ENCODE results near the gene SMCO3.

The SMCO3 gene

DNA sequence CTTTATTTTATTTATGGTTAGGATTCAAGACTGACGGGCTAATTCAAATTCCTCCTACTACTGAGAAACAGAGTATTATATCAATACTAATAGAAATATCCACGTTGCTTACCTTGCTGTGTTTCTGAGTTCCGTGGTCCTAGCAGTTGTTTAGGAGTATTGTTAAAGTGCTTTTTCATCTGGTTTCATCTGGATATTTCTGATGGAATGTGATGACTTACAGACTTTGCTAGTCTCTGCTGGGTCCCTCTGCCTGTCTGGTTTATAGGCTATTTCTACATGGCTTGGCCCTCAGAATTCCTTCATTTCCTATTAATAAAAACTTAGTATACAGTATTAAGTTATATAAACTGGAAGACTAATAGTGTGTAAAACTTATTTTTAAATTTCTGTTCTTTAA is at the start of gene SMCO3:
SMCO3 (minus strand) TSS at position 169 of the 400 bp plus-strand sequence. CDS start 7,502 bp downstream, outside the sequence.
- TF ChIP-seq, protein P1, sequence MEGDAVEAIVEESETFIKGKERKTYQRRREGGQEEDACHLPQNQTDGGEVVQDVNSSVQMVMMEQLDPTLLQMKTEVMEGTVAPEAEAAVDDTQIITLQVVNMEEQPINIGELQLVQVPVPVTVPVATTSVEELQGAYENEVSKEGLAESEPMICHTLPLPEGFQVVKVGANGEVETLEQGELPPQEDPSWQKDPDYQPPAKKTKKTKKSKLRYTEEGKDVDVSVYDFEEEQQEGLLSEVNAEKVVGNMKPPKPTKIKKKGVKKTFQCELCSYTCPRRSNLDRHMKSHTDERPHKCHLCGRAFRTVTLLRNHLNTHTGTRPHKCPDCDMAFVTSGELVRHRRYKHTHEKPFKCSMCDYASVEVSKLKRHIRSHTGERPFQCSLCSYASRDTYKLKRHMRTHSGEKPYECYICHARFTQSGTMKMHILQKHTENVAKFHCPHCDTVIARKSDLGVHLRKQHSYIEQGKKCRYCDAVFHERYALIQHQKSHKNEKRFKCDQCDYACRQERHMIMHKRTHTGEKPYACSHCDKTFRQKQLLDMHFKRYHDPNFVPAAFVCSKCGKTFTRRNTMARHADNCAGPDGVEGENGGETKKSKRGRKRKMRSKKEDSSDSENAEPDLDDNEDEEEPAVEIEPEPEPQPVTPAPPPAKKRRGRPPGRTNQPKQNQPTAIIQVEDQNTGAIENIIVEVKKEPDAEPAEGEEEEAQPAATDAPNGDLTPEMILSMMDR (IDR thresholded peaks at IDR 0.05; ENCODE audit: insufficient read depth, low read depth, low read length, missing control alignments), result no peak
- DNase-seq (ENCODE audit: low read depth), result no peak
- no peak within 1 kb of the TSS for H3K4me3 ChIP-seq (ENCODE audit: low read length)

DNA sequence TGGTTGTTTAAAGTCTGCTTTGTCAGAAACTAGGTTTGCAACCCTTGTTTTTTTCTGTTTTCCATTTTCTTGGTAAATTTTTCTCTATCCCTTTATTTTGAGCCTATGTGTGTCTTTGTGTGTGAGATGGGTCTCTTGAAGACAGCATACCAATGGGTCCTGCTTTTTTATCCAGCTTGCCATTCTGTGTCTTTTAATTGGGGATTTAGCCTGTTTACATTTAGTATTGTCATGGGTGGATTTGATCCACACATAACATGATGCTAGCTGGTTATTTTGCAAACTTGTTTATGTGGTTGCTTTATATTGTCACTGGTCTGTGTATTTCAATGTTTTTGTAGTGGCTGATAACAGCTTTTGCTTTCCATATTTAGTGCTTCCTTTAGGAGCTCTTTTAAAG is 46.5 kb upstream of the SMCO3 start:
- TF ChIP-seq, protein P1 (IDR thresholded peaks at IDR 0.05; ENCODE audit: insufficient read depth, low read depth, low read length, missing control alignments), result no peak
- no peak overlapping the region for H3K4me3 ChIP-seq (ENCODE audit: low read length)
- DNase-seq (ENCODE audit: low read depth), result no peak

DNA sequence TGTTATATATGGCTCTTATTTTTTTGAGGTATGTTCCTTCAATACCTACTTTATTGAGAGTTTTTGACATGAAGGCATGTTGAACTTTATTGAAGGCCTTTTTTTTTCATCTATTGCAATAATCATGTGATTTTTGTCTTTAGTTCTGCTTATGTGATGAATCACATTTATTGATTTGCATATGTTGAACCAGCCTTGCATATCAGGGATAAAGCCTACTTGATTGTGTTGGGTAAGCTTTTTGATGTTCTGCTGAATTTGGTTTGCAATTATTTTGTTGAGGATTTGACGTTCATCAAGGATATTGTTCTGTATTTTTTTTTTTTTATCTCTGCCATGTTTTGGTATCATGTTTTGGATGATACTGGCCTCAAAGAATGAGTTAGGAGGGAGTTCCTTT is 44.5 kb upstream of the SMCO3 start:
- TF ChIP-seq, protein P1 (IDR thresholded peaks at IDR 0.05; ENCODE audit: insufficient read depth, low read depth, low read length, missing control alignments), result no peak
- no peak overlapping the region for H3K4me3 ChIP-seq (ENCODE audit: low read length)

DNA sequence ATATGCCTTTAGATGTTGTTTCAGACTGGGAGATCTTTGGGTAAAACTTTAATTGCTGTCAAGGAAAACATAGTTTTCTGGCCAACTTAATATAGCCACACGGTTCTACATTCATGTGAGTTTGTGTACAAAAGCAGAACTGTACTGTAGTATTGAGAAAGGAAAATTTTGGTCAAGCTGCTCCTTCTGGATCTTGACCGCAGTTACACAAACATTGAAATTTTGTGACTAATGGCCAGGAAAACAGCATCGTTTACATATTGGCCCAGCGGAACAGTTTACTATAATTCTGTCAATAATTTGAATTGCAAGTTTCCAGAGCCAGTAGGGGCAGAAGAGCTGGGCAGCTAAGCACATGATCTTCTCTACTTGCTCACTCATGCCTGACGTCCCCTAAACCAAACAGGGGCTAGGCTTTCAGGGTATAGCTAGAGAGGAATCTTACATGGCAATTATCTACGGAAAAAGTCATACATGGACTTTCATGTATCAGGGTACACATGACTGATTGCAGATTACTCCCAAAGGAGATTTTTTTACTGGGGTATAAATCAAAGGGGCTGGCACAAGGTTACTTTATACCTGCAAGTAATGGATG is 40.7 kb upstream of the SMCO3 start:
- DNase-seq (ENCODE audit: low read depth), result no peak
- no peak overlapping the region for H3K4me3 ChIP-seq (ENCODE audit: low read length)
- TF ChIP-seq, protein P1 (IDR thresholded peaks at IDR 0.05; ENCODE audit: insufficient read depth, low read depth, low read length, missing control alignments), result no peak

More for the DNA sequence above, 44.5 kb upstream of the SMCO3 start:
- no peak for DNase-seq (ENCODE audit: low read depth)

DNA sequence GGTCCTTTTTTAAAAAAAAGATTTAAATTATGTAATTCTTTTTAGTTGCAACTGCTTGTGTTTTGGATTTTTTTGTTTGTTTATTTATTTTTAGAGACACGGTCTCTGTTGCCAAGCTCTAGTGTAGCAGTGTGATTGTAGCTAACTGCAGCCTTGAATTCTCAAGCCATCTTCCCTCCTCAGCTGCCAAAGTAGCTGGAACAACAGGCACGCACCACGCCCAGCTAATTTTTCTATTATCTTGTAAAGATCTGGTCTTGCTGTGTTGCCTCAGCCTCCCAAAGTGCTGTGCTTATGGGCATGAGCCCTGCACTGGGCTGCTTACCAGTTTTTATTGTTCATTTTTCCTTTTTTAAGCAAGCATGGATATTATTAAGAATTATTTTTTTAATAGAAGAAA is 40.0 kb upstream of the SMCO3 start:
- TF ChIP-seq, protein P1 (IDR thresholded peaks at IDR 0.05; ENCODE audit: insufficient read depth, low read depth, low read length, missing control alignments), result no peak
- DNase-seq (ENCODE audit: low read depth), result no peak
- H3K4me3 ChIP-seq (ENCODE audit: low read length), result no peak overlapping the region

DNA sequence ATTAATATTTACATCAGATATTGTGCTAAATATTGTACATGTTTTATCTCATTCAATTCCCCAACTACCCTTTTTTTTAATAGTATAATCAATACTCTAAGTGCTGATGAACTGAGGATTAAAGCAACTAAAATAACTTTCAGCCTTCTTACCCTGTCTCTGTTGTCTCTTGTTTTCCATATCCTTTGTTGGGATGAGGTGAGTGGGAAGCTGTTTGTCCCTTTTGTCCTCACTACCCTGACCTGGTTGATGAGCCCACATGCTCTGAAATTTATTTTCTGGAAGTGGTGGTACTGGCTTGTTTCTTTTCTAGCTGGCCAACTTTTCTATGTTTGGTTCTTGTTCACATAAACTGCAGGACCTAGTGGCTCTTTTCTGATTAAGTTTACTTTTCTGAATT is 38.9 kb upstream of the SMCO3 start:
- DNase-seq (ENCODE audit: low read depth), result no peak
- H3K4me3 ChIP-seq (ENCODE audit: low read length), result no peak overlapping the region
- TF ChIP-seq, protein P1 (IDR thresholded peaks at IDR 0.05; ENCODE audit: insufficient read depth, low read depth, low read length, missing control alignments), result no peak
